AG04449 (cell line): ENCODE data around the gene PLET1.

Source experiments
- CTCF ChIA-PET: fragments of 350-600 bp; formaldehyde crosslinking; extraction: SDS; loops from one replicate; lab custom pipeline; 2021; ENCODE audit warnings: antibody characterized with exemption; lab: Yijun Ruan, JAX
- POLR2A ChIA-PET: fragments of 400-600, 350-600 bp; formaldehyde crosslinking; extraction: SDS; loops from one replicate; lab custom pipeline; 2020; ENCODE audit warnings: antibody characterized with exemption, inconsistent platforms; lab: Yijun Ruan, JAX
- DNase-seq: peaks from one replicate; pipeline ENCODE4 v3.0.0-alpha.2; 2010; ENCODE audit warnings: low read depth, low spot score
- H3K4me3 ChIP-seq: 2 replicates; pipeline ENCODE4 v1.5.1; 2011; ENCODE audit warnings: low read depth, mild to moderate bottlenecking, control low read depth, low read length
- TF ChIP-seq, protein P1 (sequence below): IDR thresholded peaks from one replicate; pipeline ENCODE4 v1.5.1; 2011; ENCODE audit warnings: mild to moderate bottlenecking, moderate library complexity, low read length, control low read depth, inconsistent platforms; ENCODE audit not compliant: insufficient read depth; ENCODE audit errors: missing control alignments

Gene PLET1

DNA sequence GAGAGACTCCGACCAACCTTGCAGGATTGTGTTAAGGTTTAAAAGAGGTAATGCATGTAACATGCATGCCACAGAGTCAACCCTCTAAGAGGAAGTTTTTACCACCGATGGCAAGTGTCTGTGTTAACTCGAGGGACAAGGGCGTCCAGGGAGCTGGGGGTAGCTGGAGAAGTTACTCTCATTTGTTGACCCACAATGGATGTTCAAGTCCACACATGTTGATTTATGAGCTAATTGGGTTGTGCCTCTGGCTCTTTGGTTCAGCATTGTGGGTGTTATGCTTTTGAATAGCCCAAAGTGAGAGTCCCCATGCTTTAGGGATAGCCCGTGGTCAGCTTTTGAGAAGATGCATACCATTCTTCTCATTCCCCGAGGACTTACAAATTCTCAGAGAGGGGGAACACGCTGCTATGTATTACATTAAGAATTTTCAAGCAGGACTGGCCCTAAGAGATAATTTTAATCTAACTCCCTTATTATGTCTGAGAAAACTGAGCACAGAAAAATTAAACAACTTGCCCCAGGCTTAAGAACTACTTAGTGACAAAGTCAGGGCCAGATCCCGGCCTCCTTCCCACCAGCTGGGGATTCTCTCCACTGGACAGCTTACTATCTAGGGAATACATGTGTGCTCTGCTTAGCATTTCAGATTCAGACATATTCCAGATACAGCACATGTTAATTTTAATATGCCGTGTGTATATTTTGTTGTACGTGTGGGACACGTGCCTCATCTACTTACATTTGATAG lies 5.2 kb upstream of the PLET1 start:
- no peak overlapping the region for H3K4me3 ChIP-seq
- POLR2A ChIA-PET: no interaction called here
- CTCF ChIA-PET: interaction anchor here (1.2 to 9.9 kb wide), 5 partner anchors 13 to 152 kb away, joined by 4 to 139 read pairs (median 9); no protein-coding TSS in a partner anchor
- DNase-seq: peak; percentile 42
- TF ChIP-seq, protein P1, sequence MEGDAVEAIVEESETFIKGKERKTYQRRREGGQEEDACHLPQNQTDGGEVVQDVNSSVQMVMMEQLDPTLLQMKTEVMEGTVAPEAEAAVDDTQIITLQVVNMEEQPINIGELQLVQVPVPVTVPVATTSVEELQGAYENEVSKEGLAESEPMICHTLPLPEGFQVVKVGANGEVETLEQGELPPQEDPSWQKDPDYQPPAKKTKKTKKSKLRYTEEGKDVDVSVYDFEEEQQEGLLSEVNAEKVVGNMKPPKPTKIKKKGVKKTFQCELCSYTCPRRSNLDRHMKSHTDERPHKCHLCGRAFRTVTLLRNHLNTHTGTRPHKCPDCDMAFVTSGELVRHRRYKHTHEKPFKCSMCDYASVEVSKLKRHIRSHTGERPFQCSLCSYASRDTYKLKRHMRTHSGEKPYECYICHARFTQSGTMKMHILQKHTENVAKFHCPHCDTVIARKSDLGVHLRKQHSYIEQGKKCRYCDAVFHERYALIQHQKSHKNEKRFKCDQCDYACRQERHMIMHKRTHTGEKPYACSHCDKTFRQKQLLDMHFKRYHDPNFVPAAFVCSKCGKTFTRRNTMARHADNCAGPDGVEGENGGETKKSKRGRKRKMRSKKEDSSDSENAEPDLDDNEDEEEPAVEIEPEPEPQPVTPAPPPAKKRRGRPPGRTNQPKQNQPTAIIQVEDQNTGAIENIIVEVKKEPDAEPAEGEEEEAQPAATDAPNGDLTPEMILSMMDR: no peak

DNA sequence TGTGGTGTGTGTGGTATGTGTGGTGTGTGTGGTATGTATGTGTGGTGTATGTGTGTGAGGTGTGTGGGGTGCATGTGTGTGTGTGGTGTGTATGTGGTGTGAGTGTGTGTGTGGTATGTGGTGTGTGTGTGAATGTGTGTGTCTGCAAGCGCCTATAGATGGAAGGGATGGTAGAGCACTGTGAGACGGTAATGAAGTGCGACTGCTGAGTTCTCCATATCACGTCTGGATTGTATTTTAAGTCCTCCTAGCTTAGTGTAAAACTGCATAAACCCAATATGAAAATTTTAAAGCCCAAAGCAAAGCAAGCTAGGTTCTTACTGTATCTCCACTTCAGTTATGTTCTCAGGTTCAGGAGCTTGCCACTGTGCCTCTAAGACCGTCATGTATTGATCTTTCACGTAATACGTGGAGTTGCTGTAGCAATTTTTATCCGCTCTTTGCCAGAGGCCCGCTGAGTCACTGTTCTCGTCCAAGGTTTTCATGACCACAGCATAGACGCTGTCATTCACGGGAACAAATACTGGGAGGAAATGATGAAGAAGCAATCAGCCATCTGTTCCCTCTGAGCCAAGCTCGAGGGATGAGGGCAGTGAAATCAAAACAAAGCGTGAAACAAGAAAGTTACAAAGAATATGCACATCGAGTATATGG lies 5.5 kb downstream of the PLET1 start:
- CTCF ChIA-PET: interaction anchor here (1.3 kb wide), 2 partner anchors 10 to 25 kb away, joined by 3 read pairs; no protein-coding TSS in a partner anchor
- POLR2A ChIA-PET: no interaction called here
- TF ChIP-seq, protein P1: no peak
- DNase-seq: no peak
- no peak overlapping the region for H3K4me3 ChIP-seq

DNA sequence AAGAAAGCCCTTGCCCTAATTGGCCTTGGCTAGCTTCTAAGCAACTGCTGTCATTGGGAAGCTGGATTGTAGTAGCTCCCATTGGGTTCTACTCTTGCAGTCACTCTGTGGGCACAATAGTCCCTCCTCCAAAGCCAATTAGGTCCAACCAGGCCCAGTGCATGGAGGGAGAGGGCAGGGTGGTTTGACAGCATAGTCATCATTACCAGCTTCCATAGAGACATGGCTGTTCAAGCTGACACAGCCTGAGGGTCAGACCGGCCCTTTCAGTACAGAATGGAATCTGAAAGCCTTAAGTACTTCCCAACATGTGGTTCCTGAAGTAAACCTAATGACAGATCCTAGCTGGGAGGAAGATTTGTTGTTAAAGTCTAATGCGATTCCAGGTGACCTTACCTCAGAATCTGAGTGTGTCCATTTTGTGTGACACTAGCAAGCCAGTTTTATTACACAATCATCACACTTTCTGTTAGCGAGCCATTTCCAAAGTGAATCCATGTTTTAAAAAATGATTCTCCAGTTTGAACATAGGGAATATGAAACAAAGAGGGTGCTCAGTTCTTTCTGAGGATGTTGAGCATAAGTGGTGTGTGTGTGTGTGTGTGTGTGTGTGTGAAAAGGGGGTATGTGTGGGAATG lies 6.9 kb downstream of the PLET1 start:
- DNase-seq: no peak
- POLR2A ChIA-PET: no interaction called here
- H3K4me3 ChIP-seq: no peak overlapping the region
- TF ChIP-seq, protein P1: no peak
- CTCF ChIA-PET: interaction anchor here (0.8 to 1.4 kb wide), 2 partner anchors 9 to 28 kb away, joined by 3 read pairs; no protein-coding TSS in a partner anchor

DNA sequence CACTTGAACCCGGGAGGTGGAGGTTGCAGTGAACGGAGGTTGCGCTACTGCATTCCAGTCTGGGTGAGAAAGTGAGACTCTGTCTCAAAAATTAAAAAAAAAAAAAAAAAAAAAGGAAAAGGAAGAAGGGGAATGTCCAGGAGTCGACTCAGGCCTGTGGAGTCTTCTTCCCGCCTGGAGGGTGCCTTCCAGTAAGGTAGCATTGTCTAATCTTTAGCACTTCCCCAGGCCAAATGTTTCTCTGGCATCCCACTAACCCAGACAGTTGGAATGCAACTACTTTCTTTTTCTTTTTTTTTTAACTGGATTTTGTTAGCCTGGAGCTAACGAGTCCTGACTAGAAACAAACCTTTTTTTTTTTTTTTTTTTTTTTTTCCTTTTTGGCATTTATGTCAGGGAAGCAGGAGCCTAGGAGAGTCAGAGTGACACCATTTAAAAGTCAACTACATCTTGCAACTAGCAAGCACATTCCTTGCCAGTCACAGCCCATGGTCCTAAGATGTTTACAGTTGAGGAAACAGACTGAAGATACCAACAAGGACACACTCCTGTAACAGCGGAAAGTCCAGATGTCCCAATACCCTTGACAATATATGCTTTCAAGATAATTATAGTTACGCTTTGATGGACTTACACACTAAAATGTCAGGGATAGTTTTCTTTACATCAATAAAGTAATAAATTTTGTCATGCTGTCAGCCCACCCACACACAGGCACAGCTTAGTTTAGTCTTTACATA lies 10.6 kb downstream of the PLET1 start:
- ChIA-PET POLR2A (no interaction called here), CTCF (interaction anchor here (2.8 kb wide), 1 partner anchor 30 kb away, joined by 13 read pairs; no protein-coding TSS in a partner anchor)
- no peak overlapping the region for H3K4me3 ChIP-seq
- TF ChIP-seq, protein P1: no peak
- no peak for DNase-seq

DNA sequence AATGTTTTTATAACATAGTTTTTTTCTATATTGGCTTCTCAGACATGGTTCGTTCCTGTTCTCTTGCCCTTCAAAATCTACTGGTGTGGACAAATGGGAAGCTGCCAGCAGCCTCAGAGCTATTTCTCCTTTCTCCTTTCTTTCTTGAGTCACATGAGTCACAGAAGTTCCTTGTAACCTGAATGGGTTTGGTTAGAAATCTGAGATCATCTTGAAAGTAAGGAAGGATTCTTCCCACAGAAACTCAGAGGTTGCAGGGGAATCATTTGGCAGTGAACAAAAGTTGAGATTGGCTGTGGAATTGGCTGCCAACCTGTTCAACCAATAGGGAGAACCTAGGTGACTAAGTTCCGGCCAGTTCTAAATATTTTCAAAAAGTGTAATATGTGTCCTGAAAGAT lies 12.5 kb downstream of the PLET1 start:
- CTCF ChIA-PET: interaction anchor here (2.8 kb wide), 1 partner anchor 32 kb away, joined by 13 read pairs; no protein-coding TSS in a partner anchor
- H3K4me3 ChIP-seq: no peak overlapping the region
- TF ChIP-seq, protein P1: no peak
- DNase-seq: no peak
- POLR2A ChIA-PET: no interaction called here
